Stimulated activated CD4-positive, alpha-beta T cell treated with anti-CD3 and anti-CD28 coated beads, Interleukin-12 subunit alpha, Interleukin-12 subunit beta, amount 100 ng/mL, for 4 hours (primary cell): ENCODE results near the gene TGFBRAP1.
A peak's percentile ranks its signal among the peaks of the same experiment; 100 is the strongest.

Source experiments
- DNase-seq: peaks from one replicate; pipeline ENCODE4 v3.0.0-alpha.2; 2020

TGFBRAP1 gene

GRCh38 chr2:105313877-105314276 lies 15.7 kb downstream of the TGFBRAP1 start:
- no peak for DNase-seq

GRCh38 chr2:105309147-105309545 lies 20.4 kb downstream of the TGFBRAP1 start:
- no peak for DNase-seq

GRCh38 chr2:105308382-105309146 lies 21.0 kb downstream of the TGFBRAP1 start:
- DNase-seq, result no peak

GRCh38 chr2:105307962-105308361 lies 21.6 kb downstream of the TGFBRAP1 start:
- DNase-seq, result no peak

GRCh38 chr2:105307550-105307949 lies 22.0 kb downstream of the TGFBRAP1 start:
- no peak for DNase-seq

- no peak for DNase-seq
Measured at GRCh38 chr2:105307146-105307545, 22.4 kb downstream of the TGFBRAP1 start.

GRCh38 chr2:105301646-105302045 lies 27.9 kb downstream of the TGFBRAP1 start:
- no peak for DNase-seq

GRCh38 chr2:105299290-105299689 lies 30.2 kb downstream of the TGFBRAP1 start:
- DNase-seq, result no peak

- no peak for DNase-seq
Measured at GRCh38 chr2:105298017-105298416, 31.5 kb downstream of the TGFBRAP1 start.

- DNase-seq, result no peak
Measured at GRCh38 chr2:105297216-105297615, 32.3 kb downstream of the TGFBRAP1 start.

- DNase-seq, result no peak
Measured at GRCh38 chr2:105296017-105296611, 33.4 kb downstream of the TGFBRAP1 start.

- DNase-seq, result no peak
Measured at GRCh38 chr2:105294844-105295481, 34.6 kb downstream of the TGFBRAP1 start.

- DNase-seq, result no peak
Measured at GRCh38 chr2:105294046-105294445, 35.5 kb downstream of the TGFBRAP1 start.

- DNase-seq, result no peak
Measured at GRCh38 chr2:105291981-105292380, 37.6 kb downstream of the TGFBRAP1 start.

GRCh38 chr2:105290981-105291660 lies 38.4 kb downstream of the TGFBRAP1 start:
- no peak for DNase-seq

GRCh38 chr2:105288133-105288532 lies 41.4 kb downstream of the TGFBRAP1 start:
- DNase-seq, result no peak

- peak; percentile 18 for DNase-seq
Measured at GRCh38 chr2:105287692-105288091, 41.8 kb downstream of the TGFBRAP1 start.

- no peak for DNase-seq
Measured at GRCh38 chr2:105283532-105283931, 46.0 kb downstream of the TGFBRAP1 start.

- no peak for DNase-seq
Measured at GRCh38 chr2:105280281-105280680, 49.3 kb downstream of the TGFBRAP1 start.

- no peak for DNase-seq
Measured at GRCh38 chr2:105279126-105279525, 50.4 kb downstream of the TGFBRAP1 start.

- DNase-seq, result no peak
Measured at GRCh38 chr2:105278654-105279053, 50.9 kb downstream of the TGFBRAP1 start.

- no peak for DNase-seq
Measured at GRCh38 chr2:105274046-105274445, 55.5 kb downstream of the TGFBRAP1 start.

- no peak for DNase-seq
Measured at GRCh38 chr2:105272176-105272575, 57.4 kb downstream of the TGFBRAP1 start.
